Cortex of kidney (tissue), 1 donor: ENCODE measurements around the gene ADAMTS19.

Experiments used
- DNase-seq: peaks from one replicate; lab custom pipeline; 2025; lab: John Stamatoyannopoulos, UW

The ADAMTS19 gene

DNA sequence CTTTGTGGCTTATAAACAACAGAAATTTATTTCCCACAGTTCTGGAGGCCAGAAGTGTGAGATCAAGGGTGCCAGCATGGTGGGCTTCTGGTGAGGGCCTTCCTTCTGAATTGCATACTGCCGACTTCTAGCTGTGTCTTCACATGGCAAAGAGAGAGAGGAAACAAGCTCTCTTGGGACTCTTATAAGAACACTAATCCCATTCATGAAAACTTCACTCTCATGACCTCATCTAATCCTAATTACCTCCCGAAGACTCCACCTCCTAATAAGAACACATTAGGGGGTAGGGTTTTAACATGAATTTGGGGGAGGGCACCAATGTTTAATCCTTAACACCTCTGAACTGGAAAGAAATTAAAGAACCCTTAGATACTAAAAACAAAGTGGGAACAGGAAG is 211.9 kb downstream of the ADAMTS19 start:
- DNase-seq = no peak

DNA sequence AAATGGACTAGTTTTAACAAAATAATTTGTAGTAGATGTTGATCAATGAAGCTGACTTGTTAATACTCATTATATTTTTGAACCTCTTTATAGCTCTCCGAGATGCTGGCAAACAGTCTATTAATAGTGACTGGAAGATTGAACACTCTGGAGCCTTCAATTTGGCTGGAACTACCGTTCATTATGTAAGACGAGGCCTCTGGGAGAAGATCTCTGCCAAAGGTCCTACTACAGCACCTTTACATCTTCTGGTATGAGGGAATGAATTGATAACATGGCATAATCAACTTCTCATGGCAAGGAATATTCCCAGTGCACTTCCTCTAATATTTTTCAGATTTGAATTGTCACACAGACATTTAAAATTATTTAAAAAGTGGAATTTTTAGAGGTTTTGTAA is 219.6 kb downstream of the ADAMTS19 start:
- DNase-seq = no peak

DNA sequence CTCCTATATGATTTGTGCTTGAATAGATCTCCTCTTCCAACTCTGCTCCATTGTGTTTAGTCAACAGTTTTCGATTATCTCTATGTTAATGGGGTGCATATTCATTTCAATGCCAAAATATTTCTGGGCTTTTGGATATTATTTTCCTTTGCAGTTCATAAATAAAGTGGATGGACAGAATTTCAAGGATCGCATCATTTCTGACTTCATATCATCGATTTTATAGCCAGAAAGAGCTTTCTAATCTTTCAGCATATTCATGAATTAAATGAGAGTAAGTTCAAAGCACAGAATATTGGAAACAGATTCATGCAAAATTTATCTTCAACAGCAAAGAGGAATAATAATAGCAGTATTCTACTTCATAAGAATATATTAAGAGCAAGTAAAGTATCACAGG is 227.8 kb downstream of the ADAMTS19 start:
- no peak for DNase-seq

GRCh38 chr5:129689045-129689444 is 228.9 kb downstream of the ADAMTS19 start:
- no peak for DNase-seq

DNA sequence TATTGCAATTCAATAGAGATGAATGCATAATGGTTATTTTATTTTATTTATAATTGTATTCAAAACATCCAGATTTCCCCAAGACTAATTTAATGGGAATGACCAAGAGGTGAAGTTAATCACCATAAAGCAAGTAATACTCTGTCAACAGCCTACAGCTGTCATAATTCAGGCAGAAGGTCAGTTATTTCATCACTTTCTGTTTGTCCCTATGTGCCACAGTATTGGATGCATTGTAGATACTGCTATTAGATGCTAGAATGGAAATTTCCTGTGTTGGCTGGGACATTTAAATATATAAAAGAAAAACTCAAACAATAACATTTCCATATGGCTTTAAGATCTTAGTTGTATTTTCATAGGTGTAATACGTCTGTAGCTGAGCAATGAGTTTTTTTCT is 231.1 kb downstream of the ADAMTS19 start:
- no peak for DNase-seq

GRCh38 chr5:129696636-129697035 is 236.5 kb downstream of the ADAMTS19 start:
- no peak for DNase-seq

- DNase-seq = no peak
Observed at GRCh38 chr5:129698661-129699060, 238.6 kb downstream of the ADAMTS19 start.

GRCh38 chr5:129716235-129716634 is 256.1 kb downstream of the ADAMTS19 start:
- no peak for DNase-seq

GRCh38 chr5:129716651-129717050 is 256.6 kb downstream of the ADAMTS19 start:
- no peak for DNase-seq

DNA sequence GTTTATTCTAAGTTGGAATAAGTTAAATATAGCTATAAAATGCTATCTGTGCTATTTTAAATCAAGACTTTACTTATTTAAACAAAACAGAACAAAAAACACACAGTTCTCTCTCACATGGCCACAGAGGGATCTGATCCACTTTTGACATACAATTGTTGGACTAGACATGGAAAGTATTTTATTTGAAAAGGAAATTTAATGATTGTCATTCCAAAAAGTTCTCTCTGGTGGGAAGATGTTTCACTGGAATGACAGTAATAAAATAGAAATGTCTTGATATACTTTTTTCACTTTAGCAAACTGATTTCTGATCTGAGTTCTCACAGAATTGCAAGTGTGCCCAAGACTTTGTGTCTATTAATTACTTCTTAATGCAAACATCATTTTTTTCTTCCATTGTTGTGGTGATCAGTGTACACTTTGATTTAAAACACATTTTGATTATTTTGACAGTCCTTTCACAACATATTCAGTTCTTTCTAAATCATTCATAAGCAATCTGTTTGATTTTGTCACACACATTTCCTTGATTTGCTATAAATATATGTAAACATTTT is 257.7 kb downstream of the ADAMTS19 start:
- no peak for DNase-seq

DNA sequence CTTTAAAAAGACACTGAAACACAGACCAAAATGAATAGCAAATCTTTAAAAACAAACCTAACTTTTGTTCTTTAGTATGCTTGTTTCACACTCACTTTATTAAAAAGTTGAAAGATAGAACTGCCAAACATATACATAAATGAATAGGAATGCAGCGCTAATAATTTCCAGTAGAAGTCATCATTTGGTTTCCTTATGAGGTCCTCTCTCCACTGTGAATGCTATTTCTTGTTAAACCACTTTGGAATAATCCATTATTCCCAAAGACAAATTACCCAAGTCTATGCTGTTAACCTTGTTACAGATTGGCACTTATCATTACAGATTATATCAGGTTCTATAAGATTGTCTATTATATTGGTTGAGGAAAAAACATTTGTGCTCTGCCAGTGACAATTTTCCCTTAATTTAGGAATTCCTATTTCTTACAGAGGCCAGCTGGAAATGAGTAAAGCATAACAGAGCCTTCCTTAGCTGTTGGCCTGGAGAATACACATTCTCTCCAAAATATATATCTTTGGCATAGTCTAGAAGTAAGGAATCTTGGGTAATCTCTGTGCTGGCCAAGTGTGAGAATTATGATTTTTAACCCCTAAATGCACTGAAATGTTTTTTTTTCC is 258.5 kb downstream of the ADAMTS19 start:
- no peak for DNase-seq

GRCh38 chr5:129724222-129724621 is 264.1 kb downstream of the ADAMTS19 start:
- no peak for DNase-seq

GRCh38 chr5:129724647-129725046 is 264.5 kb downstream of the ADAMTS19 start:
- no peak for DNase-seq

GRCh38 chr5:129739773-129740172 is 279.7 kb downstream of the ADAMTS19 start:
- no peak for DNase-seq

DNA sequence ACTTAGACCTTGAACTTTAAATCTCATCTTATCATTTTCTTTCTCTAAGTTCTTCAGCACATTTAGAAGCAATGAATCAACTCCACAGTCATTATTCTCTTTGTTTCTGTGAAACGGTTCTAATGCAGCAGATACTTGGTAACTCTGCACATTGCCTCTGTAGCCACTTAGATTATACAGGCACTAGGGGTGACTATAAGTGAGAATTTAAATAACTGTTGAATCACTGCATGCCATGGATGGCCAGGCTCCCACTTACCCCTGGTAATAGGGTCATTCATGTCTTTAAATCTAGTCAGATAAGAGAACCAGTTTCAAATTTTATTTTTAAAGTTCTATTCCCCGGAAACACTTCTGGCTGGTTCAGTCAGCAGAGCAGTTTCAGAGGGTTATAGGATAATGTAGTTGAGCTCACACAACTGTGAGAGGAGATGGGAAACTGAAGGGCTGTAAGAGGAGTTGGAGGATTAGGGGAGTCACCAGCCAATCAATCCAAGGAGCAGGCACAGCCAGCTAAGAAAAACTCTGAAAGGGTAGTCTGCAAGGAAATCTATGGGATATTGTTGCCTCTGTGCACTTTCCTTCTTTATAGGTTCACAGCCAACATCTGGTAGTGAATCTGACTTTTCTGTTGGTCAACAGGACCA is 283.6 kb downstream of the ADAMTS19 start:
- DNase-seq = no peak

DNA sequence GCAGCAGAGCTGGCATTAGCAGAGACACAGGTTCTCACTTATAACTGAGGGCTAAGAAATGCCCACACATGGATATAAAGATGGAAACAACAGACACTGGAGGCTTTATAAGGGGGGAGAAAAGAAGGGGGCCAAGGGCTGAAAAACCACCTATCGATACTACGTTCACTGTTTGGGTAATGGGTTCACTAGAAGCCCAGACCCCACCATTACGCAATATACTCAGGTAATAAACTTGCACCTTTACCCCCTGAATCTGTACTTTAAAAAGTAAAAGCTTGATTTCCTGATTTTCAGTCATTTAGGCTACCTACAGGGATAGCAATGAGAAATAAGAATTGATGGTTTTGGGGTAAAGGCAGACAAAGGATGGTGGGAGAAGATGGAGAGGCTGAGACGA is 285.9 kb downstream of the ADAMTS19 start:
- DNase-seq = no peak

DNA sequence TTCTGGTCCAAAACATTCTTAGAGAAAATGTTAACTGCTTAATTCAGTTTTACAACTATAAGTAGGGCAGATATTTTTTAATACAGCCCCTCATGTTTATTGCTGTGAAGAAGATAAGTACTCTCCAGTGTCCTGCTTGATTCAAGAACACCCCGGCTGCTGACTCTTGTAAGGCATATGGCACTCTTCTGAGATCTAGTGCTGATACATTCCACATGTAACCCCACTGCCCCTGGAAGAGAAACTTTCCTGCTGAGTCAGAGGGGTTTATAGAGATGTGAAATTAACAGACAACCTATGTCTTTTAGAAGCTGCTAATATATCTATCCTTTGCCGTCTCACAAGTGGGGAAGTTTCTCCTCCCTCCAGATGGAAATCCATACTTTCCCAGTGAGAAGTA is 286.8 kb downstream of the ADAMTS19 start:
- DNase-seq = no peak

DNA sequence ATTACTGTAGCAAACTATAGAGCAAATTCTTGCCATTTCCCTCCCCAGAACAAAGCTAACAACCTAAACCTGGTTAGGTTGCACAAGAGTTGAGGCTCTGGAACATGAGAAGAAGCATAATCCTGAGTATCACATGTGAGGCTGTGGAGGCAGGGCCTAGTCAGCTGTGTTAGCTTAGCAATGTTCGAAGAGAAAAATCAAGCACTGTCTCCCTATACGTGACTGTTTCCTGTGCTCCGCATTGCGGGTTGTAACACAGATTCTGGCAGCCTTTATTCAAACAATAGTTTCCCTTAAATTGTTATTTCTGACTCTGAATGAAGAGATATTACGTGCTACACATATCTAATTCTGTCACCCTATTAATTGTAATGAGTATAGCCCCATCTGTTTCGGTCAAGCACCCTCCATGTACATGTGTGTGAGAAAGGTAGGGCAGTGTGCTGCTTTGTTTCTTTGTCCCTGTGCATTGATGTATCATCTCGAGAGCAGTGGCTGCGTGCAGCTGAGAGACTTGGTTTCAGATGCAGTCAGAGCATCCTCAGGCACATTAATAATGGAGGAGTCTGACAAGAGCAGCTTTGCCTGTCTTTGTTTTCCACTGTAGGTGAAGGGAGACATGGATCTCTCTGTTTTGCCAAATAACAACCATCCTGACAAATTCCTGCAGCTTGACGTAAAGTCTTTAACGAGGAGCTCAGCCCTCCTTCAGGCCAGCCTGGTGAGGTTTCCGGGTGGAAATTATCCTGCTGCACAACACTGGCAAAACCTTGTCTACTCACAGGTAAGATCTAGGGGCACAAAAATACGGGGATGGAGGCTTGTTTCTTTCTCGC is 287.7 kb downstream of the ADAMTS19 start, which contains the start of gene MINAR2:
MINAR2 (plus strand) TSS at position 523 of the 836 bp plus-strand sequence; CDS start at position 620, 97 bp downstream.
- DNase-seq = no peak

DNA sequence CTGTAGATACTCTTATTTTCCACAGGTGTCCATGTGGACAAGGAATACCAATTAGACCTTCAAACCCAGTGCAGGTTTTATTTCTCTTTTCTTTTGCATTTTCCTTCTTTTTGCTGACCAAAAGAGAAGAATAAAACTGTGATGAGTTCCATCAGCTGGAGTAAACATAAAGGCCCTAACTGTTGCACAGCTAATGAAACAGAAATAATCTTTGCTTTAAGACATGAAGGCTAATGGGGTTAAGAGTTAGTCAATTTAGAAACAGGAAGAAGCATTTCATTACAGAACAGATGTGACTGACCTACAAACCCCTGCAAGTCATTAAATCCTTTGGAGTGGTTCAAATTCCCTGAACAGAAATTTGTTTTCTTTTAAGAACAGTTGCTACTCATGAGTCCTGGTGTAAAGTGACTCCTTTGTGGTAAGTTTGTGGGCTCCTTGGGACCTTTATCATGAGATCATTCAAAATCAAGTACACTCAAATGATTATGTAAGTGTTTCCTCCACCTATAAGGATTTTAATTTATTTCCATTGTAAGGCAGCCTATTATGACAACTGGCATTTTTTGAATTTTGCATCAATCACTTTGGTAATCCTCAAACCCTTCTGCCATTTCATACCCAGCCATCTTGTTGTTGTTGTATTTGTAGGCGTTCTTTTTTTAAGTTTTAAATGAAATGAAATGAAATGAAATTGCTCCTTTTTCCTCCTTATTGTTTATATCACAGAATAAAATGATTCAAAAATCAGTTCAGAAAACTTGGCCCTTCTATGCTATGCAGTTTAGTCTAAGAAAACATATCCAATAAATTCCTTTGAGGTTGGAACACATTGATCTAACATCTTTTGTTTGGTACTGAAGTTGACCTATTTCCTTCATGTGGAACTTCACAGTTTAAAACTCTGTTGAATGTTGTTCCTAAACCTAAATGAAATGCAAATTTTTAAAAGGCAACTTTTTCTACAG is 289.1 kb downstream of the ADAMTS19 start:
- no peak for DNase-seq

DNA sequence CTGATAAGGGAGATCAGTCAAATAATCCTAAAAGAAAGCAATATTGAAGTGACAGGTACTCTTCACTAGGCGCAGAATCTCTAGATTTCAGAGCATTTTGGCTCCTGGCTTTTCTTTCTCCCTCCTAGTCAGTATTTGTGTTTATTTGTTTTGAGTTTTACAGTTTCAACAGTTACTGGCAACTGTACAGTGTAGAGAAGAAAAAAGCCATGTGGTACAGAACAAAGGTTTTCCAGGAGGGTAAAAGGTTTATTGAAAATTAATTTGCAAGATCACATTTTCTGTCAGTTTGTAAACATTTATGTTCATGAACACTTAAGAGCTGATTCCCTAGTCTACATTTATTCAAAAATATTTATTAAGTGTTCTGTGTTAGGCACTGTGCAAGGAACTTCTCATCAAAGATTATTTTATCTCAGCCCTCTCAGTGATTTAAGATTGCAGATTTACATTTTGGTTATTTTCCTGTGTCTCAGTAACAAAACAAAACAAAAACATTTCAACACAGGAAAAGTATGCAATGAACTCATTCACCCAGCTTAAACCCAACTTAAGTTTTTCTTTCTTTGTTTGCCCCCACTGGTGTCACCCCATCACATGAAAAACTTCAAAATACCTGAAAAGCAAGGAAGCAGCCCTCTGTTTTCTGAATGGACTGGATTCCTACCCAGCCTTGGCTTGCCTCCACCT is 300.7 kb downstream of the ADAMTS19 start:
- DNase-seq = no peak

GRCh38 chr5:129763651-129764050 is 303.6 kb downstream of the ADAMTS19 start:
- DNase-seq = no peak
